H1 (cell line): Measurements from ENCODE around the gene NDST4. TPM values are rescaled to one million over a fixed set of nuclear protein-coding genes. Genes with fewer than 3 reads are reported as not detected.

Experiments used
- CTBP2 ChIP-seq: IDR thresholded peaks from 2 replicates; pipeline ENCODE4 v1.7.0; 2011; ENCODE audit warnings: borderline replicate concordance, mild to moderate bottlenecking, moderate library complexity, mixed read lengths, low read length; ENCODE audit not compliant: insufficient read depth, insufficient read length
- JUND ChIP-seq: IDR thresholded peaks from 2 replicates; pipeline ENCODE4 v1.6.1; 2011; ENCODE audit warnings: mild to moderate bottlenecking, improper control_type of control experiment, low read length
- KDM1A ChIP-seq: fragments of 200-600, 300-600 bp; sonication (generic); IDR thresholded peaks from 2 replicates; pipeline ENCODE4 v1.7.1; 2016; ENCODE audit warnings: mild to moderate bottlenecking, low read length, borderline replicate concordance
- RFX5 ChIP-seq: IDR thresholded peaks from 2 replicates; pipeline ENCODE4 v1.6.1; 2011; ENCODE audit warnings: low read depth, low read length, improper control_type of control experiment, borderline replicate concordance
- TEAD4 ChIP-seq: IDR thresholded peaks from 2 replicates; pipeline ENCODE4 v1.6.1; 2012; ENCODE audit warnings: low read depth, low read length, inconsistent platforms, mixed read lengths
- polyA plus RNA-seq, 7 experiments: library from polyadenylated mRNA; depleted of rRNA in 3 of 7; stranded (reverse) in 5 of 7; unstranded in 2 of 7; fragments of >200 nt in 5 of 7; fragments of 200-250 nt in 2 of 7; gene quantifications; 1 replicate in 5 of 7; 2 replicates in 1 of 7; 4 replicates in 1 of 7; pipeline versions ENCODE4 v1.2.1 to v1.2.3, GENCODE V29; 2011 to 2013; ENCODE audit warnings: missing spikeins in 2 of 7, mixed read lengths in 2 of 7
- total RNA-seq: library from RNA; stranded (reverse); fragmentation: NEBNext Ultra II Directional; extraction: Animal tissue kit (Norgen Biotek cat#: 25700); gene quantifications from 2 replicates; pipeline ENCODE4 v1.2.1, GENCODE V29; 2021
- TF ChIP-seq, protein P1 (sequence below), 3 experiments: IDR thresholded peaks; 1 replicate in 2 of 3; 2 replicates in 1 of 3; pipeline versions ENCODE4 v1.5.1 to v1.6.1; 2011; ENCODE audit warnings: low read length in 3 of 3, mild to moderate bottlenecking in 3 of 3, inconsistent platforms in 2 of 3, low read depth in 1 of 3, moderate library complexity in 1 of 3; ENCODE audit not compliant: insufficient read depth in 1 of 3; ENCODE audit errors: control extremely low read depth in 1 of 3

Gene NDST4
- total and polyA plus RNA-seq, 2 of the 8 experiments (the other 6 are each of a cell fraction or from before 2014, with no cell fraction given): 0.02 TPM; not detected in 1

- TF ChIP-seq, protein P1, sequence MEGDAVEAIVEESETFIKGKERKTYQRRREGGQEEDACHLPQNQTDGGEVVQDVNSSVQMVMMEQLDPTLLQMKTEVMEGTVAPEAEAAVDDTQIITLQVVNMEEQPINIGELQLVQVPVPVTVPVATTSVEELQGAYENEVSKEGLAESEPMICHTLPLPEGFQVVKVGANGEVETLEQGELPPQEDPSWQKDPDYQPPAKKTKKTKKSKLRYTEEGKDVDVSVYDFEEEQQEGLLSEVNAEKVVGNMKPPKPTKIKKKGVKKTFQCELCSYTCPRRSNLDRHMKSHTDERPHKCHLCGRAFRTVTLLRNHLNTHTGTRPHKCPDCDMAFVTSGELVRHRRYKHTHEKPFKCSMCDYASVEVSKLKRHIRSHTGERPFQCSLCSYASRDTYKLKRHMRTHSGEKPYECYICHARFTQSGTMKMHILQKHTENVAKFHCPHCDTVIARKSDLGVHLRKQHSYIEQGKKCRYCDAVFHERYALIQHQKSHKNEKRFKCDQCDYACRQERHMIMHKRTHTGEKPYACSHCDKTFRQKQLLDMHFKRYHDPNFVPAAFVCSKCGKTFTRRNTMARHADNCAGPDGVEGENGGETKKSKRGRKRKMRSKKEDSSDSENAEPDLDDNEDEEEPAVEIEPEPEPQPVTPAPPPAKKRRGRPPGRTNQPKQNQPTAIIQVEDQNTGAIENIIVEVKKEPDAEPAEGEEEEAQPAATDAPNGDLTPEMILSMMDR (IDR thresholded peaks at IDR 0.05; ENCODE audit: control extremely low read depth in 1 of 3, insufficient read depth in 1 of 3, low read depth in 1 of 3, low read length in 3 of 3): no peak
- TF ChIP-seq RFX5 (no peak), JUND (no peak), CTBP2 (no peak), KDM1A (no peak), TEAD4 (no peak)
These were observed 113.5 kb downstream of the NDST4 start (continued) for GRCh38 chr4:114999880-115000279.
